Muscle of arm (tissue), 12 donors: ENCODE measurements around the gene PCF11. TPM values are rescaled to one million over a fixed set of nuclear protein-coding genes. Genes with fewer than 3 reads are reported as not detected.

Experiments
- DNase-seq: peaks from one replicate; pipeline ENCODE4 v3.0.0-alpha.2; 2013
- polyA plus RNA-seq, 12 donors: library from polyadenylated mRNA; unstranded; fragments of 120-200 nt; gene quantifications; one replicate each; pipeline ENCODE4 v1.2.1, GENCODE V29; 2013; ENCODE audit not compliant: insufficient read length in 12 of 12

PCF11 gene
- polyA plus RNA-seq, 12 donors, result 36.8 to 72.1 (median 45.5) TPM; not detected in 1

DNA sequence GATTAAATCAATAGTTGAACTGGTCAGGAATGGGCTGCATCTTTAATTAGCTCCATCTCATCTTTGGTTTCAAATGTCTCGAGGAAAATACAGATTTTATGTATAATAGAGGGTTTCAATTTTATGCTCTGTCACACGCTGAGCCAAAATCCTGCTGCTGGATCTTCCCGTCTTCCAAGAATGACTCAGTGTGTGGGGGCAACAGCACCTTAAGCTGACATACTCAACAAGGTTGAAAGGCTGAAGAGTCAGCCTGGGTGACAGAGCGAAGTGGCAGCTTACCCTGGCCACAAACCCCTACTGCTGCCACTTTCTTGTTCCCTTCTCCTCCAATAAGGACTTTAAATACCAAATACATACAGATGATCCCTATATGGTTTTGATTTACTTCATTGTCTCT, 9.0 kb upstream of the PCF11 start:
- DNase-seq, result no peak

GRCh38 chr11:83150450-83150849, 6.5 kb upstream of the PCF11 start:
- no peak for DNase-seq

GRCh38 chr11:83151274-83151977, 5.5 kb upstream of the PCF11 start:
- no peak for DNase-seq

GRCh38 chr11:83152264-83152663, 4.7 kb upstream of the PCF11 start:
- no peak for DNase-seq

GRCh38 chr11:83153764-83154163, 3.2 kb upstream of the PCF11 start:
- DNase-seq, result no peak

DNA sequence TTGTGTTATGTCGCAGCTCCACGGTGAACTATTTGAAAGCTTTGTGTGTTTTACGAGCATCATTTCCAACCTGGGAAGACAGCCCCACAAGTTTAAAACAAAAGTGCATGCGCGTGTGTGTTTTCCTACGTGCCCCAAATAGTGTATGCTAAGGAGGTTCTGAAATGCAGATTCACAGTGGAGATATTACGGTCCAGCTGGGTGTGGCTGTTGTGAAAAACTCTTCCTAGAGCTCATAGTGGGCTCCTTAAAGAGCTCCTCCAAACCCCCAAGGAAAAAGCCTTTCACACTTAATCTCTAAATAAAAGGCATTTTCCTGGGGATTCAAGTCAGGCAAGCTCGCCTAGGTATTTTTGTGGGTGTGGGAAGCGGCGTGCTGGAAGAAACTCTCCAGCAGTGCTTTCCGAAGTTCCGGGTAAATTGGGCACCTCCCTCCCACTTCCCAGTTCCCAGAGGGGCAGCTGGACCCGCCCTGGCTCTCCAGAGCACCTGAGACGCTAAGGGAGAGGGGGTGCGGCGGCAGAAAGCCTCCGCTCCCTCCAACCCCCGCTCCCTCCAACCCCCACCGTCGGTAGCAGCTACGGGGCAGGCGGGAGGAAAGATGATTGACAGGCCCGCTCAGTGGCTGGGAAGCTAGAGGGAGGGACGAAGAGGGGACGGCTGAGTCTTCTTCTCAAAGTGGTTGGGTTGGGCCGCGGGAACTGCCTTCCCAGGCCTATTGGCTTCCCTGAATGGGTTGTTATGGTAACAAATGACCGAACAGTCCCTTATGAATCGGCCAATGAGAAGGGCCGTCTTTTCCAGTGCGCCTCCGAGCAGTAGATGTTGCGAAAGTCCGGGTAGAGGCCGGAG, 561 bp upstream of the PCF11 start:
- peak; percentile 100 for DNase-seq

GRCh38 chr11:83157594-83158356, 844 bp downstream of the PCF11 start:
- DNase-seq, result peak; percentile 78

DNA sequence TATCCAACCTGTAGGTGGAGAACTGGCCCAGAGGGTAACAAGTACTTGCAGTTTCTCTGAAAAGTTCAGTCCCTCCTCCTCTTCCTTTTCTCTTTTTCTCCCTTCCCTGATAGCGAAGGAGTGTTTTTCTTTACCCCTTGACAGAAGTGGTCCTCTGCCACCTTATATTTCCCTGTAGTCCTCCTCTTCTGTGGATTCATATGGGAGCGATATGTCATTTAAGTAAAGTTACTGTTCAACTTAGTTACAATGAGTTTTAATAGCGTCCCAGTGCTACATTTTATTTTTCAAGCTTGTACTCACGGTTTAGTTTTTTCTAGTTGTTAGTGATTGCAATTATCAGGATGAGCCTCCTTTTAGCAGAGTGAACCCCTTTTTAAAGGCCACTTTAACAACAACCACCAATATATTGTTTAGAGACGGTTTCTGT, 1.4 kb downstream of the PCF11 start:
- no peak for DNase-seq

DNA sequence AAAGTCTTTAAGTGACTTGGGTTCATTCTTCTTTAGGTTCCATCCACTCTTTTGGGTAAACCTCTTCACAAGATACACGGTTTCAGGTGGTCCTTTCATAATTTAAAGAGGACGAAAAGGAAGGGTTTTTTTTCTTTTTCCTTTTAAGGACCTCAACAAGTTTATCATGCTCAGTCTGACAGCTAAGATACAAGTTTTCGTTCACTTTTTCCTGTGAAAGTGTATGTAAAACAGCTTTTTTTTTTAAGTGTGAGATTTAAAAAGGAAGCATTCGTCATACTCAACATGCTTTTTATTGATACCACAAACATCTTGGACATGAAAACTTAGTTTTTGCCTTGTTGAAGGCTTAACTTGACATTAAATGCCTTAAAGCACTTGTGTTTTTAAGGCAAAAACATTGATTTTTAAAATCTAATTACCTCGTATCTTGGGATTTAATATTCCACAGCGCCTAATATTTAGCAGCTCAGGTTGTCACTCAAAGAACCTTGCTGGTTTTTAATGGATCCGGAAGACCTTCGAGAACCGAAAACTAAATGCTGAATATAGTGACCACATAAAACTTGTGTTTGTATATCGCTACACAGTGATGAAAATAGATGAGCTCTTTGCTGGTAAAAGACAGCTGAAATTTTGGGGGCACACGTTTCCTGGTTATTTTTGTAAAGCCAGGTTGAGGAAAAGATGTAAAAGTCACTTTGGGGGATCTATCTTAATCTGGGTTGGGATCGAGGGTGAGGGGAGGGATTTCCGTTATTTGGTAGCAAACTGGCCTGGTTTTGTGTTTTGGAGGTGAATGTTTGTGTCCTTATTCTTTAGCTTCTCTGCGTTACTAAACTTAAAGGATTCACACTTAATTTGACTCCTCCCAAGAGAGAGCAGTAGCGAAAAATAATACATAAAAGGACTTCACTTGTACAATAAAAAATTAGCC, 2.3 kb downstream of the PCF11 start:
- no peak for DNase-seq

GRCh38 chr11:83159902-83160865, 3.3 kb downstream of the PCF11 start:
- DNase-seq, result no peak

DNA sequence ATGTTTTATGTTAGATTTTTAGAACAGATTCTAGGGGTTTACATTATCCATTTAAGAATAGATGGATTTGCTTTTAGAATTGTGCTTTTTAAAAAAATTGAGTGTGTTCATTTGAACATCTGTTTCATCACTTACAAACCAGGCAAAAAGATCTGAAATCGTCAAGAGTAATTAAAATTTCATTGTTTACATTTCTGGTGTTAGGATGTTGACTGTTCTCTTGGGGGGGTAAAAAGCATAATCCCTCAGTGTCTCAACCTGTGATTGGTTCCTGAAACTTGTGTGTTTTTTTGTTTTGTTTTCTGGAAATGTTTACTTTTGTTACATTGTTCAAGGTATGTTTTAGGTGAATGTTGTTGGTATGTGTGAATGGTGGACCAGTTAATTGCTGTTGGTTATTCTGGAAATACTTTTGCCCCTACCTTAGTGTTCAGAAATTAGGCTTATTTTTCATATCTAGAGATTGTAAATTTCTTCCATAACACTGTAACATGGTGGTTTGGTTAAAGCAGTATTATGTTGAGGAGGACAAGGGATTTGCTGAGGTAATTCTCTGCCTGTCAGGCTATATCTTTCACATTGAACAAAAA, 4.8 kb downstream of the PCF11 start:
- no peak for DNase-seq

DNA sequence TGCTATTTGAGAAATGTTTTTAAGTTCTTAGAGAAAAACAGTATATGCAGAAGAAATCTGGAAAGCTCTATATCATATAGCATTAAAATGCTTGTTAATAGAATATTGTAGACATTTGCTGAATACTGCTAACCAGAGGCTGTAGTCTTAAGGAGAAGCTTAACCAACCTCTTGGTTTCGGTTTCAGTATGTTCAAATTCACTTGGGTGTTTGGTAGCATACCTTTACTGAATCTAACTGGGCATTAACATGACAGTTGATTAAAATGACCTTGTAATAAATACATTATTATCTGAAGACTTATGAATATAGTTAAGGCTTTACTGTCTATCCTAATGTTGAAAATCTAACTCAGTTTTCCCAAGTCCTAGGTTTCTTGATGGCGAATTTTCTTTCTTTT, 5.4 kb downstream of the PCF11 start:
- DNase-seq, result no peak

DNA sequence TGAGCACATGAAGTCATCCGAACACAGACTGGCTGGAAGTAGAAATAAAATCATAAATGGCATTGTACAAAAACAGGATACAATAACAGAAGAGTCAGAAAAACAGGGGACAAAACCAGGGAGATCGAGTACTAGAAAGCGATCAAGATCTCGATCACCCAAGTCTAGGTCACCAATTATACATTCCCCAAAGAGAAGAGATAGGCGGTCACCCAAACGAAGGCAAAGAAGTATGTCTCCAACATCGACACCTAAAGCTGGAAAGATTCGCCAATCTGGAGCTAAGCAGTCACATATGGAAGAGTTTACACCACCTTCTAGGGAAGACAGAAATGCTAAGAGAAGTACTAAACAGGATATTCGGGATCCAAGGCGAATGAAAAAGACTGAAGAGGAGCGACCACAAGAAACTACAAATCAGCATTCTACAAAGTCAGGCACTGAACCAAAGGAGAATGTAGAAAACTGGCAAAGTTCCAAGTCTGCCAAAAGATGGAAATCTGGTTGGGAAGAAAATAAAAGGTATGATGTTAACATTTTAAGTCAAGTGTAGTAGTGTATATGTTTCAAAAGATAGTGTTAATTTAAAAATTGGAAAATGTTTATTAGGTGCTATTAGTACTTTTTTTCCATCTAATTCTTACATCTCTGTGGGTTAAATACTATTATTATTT, 9.4 kb downstream of the PCF11 start:
- no peak for DNase-seq

- no peak for DNase-seq
Observed at GRCh38 chr11:83168756-83169155, 11.8 kb downstream of the PCF11 start.

DNA sequence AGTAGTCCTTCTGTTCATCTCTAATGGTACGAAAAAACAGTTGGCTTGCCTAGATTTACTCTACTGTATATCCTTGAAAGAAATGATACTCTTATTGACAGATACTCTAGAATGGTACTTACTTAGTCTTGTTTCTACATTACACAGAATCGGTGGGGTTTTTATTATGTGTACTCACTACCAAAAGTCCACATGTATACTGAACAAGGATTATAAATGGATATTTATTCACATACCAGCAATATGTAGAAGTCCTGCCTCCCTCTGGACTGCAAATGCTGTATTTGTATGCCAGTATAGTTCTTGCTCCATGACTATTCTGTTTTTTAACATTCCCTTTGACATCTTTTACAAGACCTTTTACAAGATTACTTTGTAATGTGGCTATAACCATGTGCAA, 13.9 kb downstream of the PCF11 start:
- DNase-seq, result no peak

- DNase-seq, result no peak
Observed at GRCh38 chr11:83172551-83172950, 15.6 kb downstream of the PCF11 start.

DNA sequence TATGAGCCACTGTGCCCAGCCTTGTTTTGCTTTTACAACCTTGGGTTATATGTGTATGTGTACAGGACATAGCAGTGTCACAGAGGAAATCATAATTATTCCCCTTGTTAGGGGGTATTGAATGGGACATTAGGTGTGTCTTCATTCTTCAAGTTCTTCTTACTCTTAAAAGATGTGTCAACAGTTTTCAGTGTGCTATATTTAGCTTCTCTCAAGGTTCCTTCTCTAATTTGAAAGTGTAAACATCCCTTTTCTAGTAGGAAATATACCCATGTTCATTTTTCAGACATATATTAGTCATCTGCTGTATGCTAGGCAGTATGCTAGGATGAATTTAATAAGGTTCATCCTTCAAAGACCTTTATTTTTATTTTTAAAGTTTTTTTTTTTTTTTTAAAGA, 17.1 kb downstream of the PCF11 start:
- DNase-seq, result no peak

DNA sequence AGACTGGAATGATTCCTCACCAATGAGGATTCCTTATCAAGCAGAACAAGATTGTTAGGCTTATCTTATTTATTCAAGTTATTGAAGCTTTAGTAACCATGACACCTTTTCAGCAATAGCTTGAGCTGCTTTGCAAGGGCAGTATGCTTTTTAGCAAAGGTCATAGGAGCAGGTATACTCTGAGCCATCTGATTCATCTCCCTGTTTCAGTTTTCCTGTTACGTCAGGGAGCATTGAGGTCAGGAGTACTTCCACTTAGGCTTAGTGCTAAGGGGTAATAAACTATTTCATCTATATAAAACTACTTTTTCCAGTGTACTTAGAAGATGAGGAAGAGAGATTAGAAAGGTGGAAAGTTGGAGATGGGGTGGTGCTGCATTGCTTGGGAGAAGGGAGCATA, 18.9 kb downstream of the PCF11 start:
- DNase-seq, result no peak

GRCh38 chr11:83181815-83182214, 24.9 kb downstream of the PCF11 start:
- no peak for DNase-seq
